SKM-1 treated with dmso at 0.1 percent for 144 hours (cell line): ENCODE results near the gene NTRK3.

Source experiments
- DNase-seq: peaks from one replicate; lab custom pipeline; 2025; ENCODE audit not compliant: unreplicated experiment; lab: John Stamatoyannopoulos, UW

NTRK3 gene

GRCh38 chr15:88187195-88187594 is 69.3 kb downstream of the NTRK3 start:
- DNase-seq: no peak

- DNase-seq: no peak
Measured at GRCh38 chr15:88185584-88185983, 71.0 kb downstream of the NTRK3 start.

GRCh38 chr15:88181613-88182012 is 74.9 kb downstream of the NTRK3 start:
- DNase-seq: no peak

GRCh38 chr15:88179562-88179961 is 77.0 kb downstream of the NTRK3 start:
- peak; percentile 39 for DNase-seq

- DNase-seq: peak; percentile 56
Measured at GRCh38 chr15:88178631-88179030, 77.9 kb downstream of the NTRK3 start.

GRCh38 chr15:88177451-88177850 is 79.1 kb downstream of the NTRK3 start:
- DNase-seq: no peak

- DNase-seq: no peak
Measured at GRCh38 chr15:88174571-88174970, 82.0 kb downstream of the NTRK3 start.

- DNase-seq: peak; percentile 2
Measured at GRCh38 chr15:88166082-88166993, 90.2 kb downstream of the NTRK3 start.

- DNase-seq: no peak
Measured at GRCh38 chr15:88161636-88162035, 94.9 kb downstream of the NTRK3 start.

- no peak for DNase-seq
Measured at GRCh38 chr15:88155310-88155709, 101.2 kb downstream of the NTRK3 start.

- DNase-seq: no peak
Measured at GRCh38 chr15:88152672-88153071, 103.9 kb downstream of the NTRK3 start.

- DNase-seq: no peak
Measured at GRCh38 chr15:88147760-88148159, 108.8 kb downstream of the NTRK3 start.

GRCh38 chr15:88144921-88145653 is 111.5 kb downstream of the NTRK3 start:
- DNase-seq: no peak

- no peak for DNase-seq
Measured at GRCh38 chr15:88142121-88142520, 114.4 kb downstream of the NTRK3 start.

- DNase-seq: no peak
Measured at GRCh38 chr15:88141269-88141889, 115.2 kb downstream of the NTRK3 start.

- no peak for DNase-seq
Measured at GRCh38 chr15:88140398-88140797, 116.1 kb downstream of the NTRK3 start.

GRCh38 chr15:88139936-88140335 is 116.6 kb downstream of the NTRK3 start:
- DNase-seq: no peak

GRCh38 chr15:88133795-88134194 is 122.7 kb downstream of the NTRK3 start:
- no peak for DNase-seq

GRCh38 chr15:88132499-88132898 is 124.0 kb downstream of the NTRK3 start:
- no peak for DNase-seq

GRCh38 chr15:88131937-88132336 is 124.6 kb downstream of the NTRK3 start:
- no peak for DNase-seq

- DNase-seq: no peak
Measured at GRCh38 chr15:88127432-88127790, 129.1 kb downstream of the NTRK3 start.
